Panc1 (cell line): ENCODE measurements around the gene SLC35E3.

Experiments used
- POLR2AphosphoS5 ChIP-seq: IDR thresholded peaks from 2 replicates; pipeline ENCODE4 v1.6.1; 2012; ENCODE audit warnings: mild to moderate bottlenecking, low read depth, low read length, moderate library complexity
- TF ChIP-seq, protein P1 (sequence below): fragments of 450-650 bp; IDR thresholded peaks from 2 replicates; pipeline ENCODE4 v1.5.1; 2017; ENCODE audit warnings: mild to moderate bottlenecking

DNA sequence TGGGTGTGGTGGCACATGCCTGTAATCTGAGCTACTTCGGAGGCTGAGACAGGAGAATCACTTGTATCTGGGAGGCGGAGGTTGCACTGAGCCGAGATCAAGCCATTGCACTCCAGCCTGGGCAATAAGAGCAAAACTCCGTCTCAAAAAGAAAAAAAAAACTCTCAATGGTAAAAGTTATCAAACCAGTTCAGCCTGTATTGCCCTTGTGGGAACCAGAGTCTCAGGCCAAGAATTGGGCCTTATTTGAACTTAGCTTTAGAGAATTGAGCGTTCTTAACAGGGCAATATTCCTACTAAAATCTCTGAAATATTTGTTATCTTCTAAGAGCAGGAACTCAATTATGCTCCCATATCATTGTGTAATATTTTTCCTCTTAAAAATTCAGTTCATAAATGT lies 54.3 kb downstream of the SLC35E3 start:
- TF ChIP-seq, protein P1, sequence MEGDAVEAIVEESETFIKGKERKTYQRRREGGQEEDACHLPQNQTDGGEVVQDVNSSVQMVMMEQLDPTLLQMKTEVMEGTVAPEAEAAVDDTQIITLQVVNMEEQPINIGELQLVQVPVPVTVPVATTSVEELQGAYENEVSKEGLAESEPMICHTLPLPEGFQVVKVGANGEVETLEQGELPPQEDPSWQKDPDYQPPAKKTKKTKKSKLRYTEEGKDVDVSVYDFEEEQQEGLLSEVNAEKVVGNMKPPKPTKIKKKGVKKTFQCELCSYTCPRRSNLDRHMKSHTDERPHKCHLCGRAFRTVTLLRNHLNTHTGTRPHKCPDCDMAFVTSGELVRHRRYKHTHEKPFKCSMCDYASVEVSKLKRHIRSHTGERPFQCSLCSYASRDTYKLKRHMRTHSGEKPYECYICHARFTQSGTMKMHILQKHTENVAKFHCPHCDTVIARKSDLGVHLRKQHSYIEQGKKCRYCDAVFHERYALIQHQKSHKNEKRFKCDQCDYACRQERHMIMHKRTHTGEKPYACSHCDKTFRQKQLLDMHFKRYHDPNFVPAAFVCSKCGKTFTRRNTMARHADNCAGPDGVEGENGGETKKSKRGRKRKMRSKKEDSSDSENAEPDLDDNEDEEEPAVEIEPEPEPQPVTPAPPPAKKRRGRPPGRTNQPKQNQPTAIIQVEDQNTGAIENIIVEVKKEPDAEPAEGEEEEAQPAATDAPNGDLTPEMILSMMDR = no peak
- TF ChIP-seq POLR2AphosphoS5 = no peak
